ENCODE data around the gene WNT2. TPM values are rescaled to one million over a fixed set of nuclear protein-coding genes. Genes with fewer than 3 reads are reported as not detected.
"Not testable (repeated sequence)": the region's sequence is repeated elsewhere in the genome, so short reads cannot be mapped to it uniquely, and the experiment has no call there.

Gene WNT2
- total and polyA plus RNA-seq, 8 donors, result 0.05 to 0.40 (median 0.12) TPM; not detected in 3

DNA sequence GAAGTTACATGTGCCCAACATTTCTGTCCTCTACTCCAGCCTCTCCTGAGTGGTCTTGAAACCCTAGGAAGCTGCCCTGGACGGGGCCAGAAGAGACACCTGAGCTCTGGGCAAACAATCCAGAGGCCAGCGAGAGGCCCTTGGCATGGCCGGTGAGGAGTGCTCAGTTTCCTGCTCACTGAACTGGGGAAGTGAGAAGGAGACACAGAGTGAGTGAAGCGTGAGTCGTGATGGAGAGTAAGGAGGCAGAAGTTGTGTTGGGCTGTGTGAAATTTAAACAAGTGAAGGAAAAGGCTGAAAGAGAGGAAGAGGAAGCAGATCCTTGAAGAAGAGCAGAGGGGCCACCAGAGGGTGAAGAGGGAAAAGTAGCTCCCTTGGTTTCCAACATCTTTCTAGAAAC lies 73.2 kb downstream of the WNT2 start:
- FAIRE-seq (no peak), DNase-seq (no peak), ATAC-seq (no peak)
- H3K27me3 ChIP-seq, result no peaks in the 10 kb centered on the region
- WGBS, 2 donors, result 65 to 69% methylated on average over 5 of the region's 5 CpGs
- intact Hi-C loops (cut with DNase I), result no loop called here
- TF ChIP-seq, protein P1, sequence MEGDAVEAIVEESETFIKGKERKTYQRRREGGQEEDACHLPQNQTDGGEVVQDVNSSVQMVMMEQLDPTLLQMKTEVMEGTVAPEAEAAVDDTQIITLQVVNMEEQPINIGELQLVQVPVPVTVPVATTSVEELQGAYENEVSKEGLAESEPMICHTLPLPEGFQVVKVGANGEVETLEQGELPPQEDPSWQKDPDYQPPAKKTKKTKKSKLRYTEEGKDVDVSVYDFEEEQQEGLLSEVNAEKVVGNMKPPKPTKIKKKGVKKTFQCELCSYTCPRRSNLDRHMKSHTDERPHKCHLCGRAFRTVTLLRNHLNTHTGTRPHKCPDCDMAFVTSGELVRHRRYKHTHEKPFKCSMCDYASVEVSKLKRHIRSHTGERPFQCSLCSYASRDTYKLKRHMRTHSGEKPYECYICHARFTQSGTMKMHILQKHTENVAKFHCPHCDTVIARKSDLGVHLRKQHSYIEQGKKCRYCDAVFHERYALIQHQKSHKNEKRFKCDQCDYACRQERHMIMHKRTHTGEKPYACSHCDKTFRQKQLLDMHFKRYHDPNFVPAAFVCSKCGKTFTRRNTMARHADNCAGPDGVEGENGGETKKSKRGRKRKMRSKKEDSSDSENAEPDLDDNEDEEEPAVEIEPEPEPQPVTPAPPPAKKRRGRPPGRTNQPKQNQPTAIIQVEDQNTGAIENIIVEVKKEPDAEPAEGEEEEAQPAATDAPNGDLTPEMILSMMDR (IDR thresholded peaks at IDR 0.05), result no peak
- no peaks in the 10 kb centered on the region for H3K4me1 ChIP-seq
- no peak overlapping the region for H3K27ac ChIP-seq
- no peaks in the 10 kb centered on the region for H3K36me3 ChIP-seq
- H3K4me3 ChIP-seq, result no peak overlapping the region
- H3K9me3 ChIP-seq, result no peaks in the 10 kb centered on the region

DNA sequence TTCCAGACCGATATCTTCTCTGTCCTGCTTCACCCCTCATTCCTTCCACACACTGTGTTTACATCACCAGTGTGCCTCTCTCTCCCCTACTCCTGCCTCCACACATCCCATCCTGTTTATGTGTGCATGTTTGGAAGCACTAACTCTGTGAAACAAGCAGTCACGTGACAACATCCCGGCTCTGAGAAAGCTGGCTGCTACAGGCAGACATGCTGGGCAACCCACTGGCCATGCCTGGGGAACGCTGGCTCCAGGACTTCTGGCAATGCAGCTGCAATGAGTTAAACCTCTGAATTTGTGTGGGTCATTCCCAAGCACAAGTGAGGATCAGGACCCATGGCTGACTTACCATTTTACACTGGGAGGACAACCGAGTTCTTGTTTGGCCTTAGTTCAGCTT lies 74.0 kb downstream of the WNT2 start:
- FAIRE-seq, result no peak
- TF ChIP-seq, protein P1 (IDR thresholded peaks at IDR 0.05), result no peak
- H3K27me3 ChIP-seq, result no peaks in the 10 kb centered on the region
- H3K27ac ChIP-seq, result no peak overlapping the region
- no peaks in the 10 kb centered on the region for H3K9me3 ChIP-seq
- ATAC-seq, result no peak
- H3K4me3 ChIP-seq, result no peak overlapping the region
- H3K4me1 ChIP-seq, result no peaks in the 10 kb centered on the region
- H3K36me3 ChIP-seq, result no peaks in the 10 kb centered on the region
- intact Hi-C loops (cut with DNase I), result no loop called here
- no peak for DNase-seq
- 45 to 58% methylated on average over 5 of the region's 5 CpGs for WGBS, 2 donors

DNA sequence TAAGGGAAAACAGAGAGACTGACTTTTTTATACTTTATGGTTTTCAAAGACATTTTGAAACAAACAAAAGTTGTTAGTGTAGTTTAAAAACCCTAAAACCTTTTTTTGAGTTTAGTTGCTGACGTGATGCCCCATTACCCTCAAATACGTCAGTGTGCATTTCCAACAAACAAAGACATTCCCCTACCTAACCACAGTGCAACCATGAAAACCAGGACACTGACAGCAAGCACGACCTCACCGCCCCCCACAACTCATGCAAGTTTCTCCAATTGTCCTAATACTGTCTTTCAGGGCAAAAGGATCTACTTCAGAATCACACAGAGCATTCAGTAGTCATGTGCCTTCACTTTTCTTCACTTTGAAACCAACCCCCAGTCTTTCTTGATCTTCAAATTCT lies 75.0 kb downstream of the WNT2 start:
- H3K27ac ChIP-seq, result no peak overlapping the region
- intact Hi-C loops (cut with DNase I), result no loop called here
- FAIRE-seq (no peak), ATAC-seq (no peak), DNase-seq (no peak)
- no peaks in the 10 kb centered on the region for H3K27me3 ChIP-seq
- WGBS, 2 donors, result 55 to 56% methylated on average over 4 of the region's 4 CpGs
- no peaks in the 10 kb centered on the region for H3K36me3 ChIP-seq
- H3K4me1 ChIP-seq, result no peaks in the 10 kb centered on the region
- no peaks in the 10 kb centered on the region for H3K9me3 ChIP-seq
- TF ChIP-seq, protein P1 (IDR thresholded peaks at IDR 0.05), result no peak
- no peak overlapping the region for H3K4me3 ChIP-seq

DNA sequence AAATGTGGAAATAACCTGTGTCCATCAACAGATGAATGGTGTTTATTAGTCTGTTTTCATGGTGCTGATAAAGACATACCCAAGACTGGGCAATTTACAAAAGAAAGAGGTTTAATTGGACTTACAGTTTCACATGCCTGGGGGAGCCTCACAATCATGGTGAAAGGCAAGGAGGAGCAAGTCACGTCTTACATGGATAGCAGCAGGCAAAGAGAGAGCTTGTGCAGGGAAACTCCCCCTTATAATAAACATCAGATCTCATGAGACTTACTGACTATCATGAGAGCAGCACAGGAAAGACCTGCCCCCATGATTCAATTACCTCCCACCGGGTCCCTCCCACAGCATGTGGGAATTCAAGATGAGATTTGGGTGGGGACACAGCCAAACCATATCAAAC lies 77.2 kb downstream of the WNT2 start:
- FAIRE-seq; H3K27ac ChIP-seq; ATAC-seq; H3K27me3 ChIP-seq; H3K4me3 ChIP-seq; H3K4me1 ChIP-seq; DNase-seq; H3K9me3 ChIP-seq; H3K36me3 ChIP-seq; intact Hi-C loops (cut with DNase I): not testable (repeated sequence)
- WGBS, 2 donors, result 57 to 76% methylated on average over 2 of the region's 2 CpGs

DNA sequence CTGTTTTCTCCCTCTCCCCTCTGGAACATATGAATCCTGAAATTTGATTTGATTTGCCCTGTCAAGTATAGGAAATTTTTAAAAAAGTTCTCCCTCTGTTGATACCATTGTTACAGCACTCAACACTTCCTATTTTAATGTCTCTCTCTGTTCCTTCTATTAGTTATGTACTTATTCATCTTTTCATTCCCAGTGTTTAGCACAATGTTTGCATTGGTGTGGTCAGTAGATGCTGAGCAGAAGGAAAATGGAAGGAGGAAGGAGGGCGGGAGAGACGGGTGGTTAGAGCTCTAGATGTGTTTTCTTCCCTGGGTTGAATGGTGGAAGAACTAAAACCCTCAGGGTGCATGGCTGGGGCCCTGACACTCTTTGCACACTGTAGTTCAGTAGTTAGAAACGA lies 79.5 kb downstream of the WNT2 start:
- 64% methylated on average over 3 of the region's 3 CpGs for WGBS, 2 donors
- intact Hi-C loops (cut with DNase I), result no loop called here
- no peak overlapping the region for H3K27ac ChIP-seq
- no peak for FAIRE-seq
- H3K4me3 ChIP-seq, result no peak overlapping the region
- no peak for DNase-seq
- H3K4me1 ChIP-seq, result no peaks in the 10 kb centered on the region
- H3K27me3 ChIP-seq, result no peaks in the 10 kb centered on the region
- H3K9me3 ChIP-seq, result no peaks in the 10 kb centered on the region
- TF ChIP-seq, protein P1 (IDR thresholded peaks at IDR 0.05), result no peak
- no peaks in the 10 kb centered on the region for H3K36me3 ChIP-seq
- no peak for ATAC-seq

DNA sequence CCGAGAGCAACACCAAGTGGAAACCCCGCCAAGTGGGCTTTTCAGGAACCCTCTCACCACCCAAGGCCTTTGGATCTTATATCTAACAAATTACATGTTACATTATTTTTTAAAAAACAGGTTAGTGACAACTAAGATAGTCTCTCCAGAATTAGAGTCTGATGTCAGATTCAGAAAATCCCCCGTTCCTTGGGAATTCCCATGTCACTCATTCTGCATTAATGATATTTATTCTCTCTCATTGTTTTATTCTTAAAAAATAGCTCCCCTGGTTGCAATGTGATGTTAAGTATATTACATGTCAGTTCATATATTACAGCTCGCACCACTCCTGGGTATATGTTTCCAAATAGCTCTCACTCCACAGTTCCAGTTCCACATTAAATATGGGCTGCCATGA lies 81.8 kb downstream of the WNT2 start:
- 78 to 85% methylated on average over 4 of the region's 4 CpGs for WGBS, 2 donors
- Histone ChIP-seq H3K36me3 (no peaks in the 10 kb centered on the region), H3K27ac (no peak overlapping the region), H3K4me3 (no peak overlapping the region), H3K9me3 (no peaks in the 10 kb centered on the region), H3K27me3 (no peaks in the 10 kb centered on the region), H3K4me1 (no peaks in the 10 kb centered on the region)
- FAIRE-seq (no peak), ATAC-seq (no peak), DNase-seq (no peak)
- TF ChIP-seq, protein P1 (IDR thresholded peaks at IDR 0.05), result no peak
- intact Hi-C loops (cut with DNase I), result no loop called here

Measured in pancreas (tissue), 10 donors.